ENCODE results near the gene GPC5. TPM values are rescaled to one million over a fixed set of nuclear protein-coding genes. Genes with fewer than 3 reads are reported as not detected.

Gene GPC5
- total and polyA plus RNA-seq, 2 donors (not counting 3 experiments of a cell fraction or from before 2014, with no cell fraction given): 0.59 to 0.97 TPM

- BruUV-seq (replicated peaks): no TSS peak
- intact Hi-C loops (cut with micrococcal nuclease): no loop called here
Measured at GRCh38 chr13:91776611-91777193, 378.3 kb downstream of the GPC5 start.

More at GRCh38 chr13:91776611-91777193, 378.3 kb downstream of the GPC5 start:
- DNase-seq (ENCODE audit: low read depth, low spot score): no peak
- no peak overlapping the region for H3K9ac ChIP-seq (replicated peaks; ENCODE audit: extremely low read depth, insufficient read depth, low read length)
- ChIA-PET POLR2A (no interaction called here), CTCF (no interaction called here)
- TF ChIP-seq POLR2A (IDR thresholded peaks at IDR 0.05; ENCODE audit: low read depth, low read length) (no peak), GATA2 (IDR thresholded peaks at IDR 0.05; ENCODE audit: insufficient read depth, insufficient read length, low read depth, low read length) (no peak), JUN (IDR thresholded peaks at IDR 0.05; ENCODE audit: borderline replicate concordance, insufficient read depth, insufficient read length, low read depth) (no peak), POLR2AphosphoS5 (IDR thresholded peaks at IDR 0.05; ENCODE audit: insufficient read depth, low read depth, low read length) (no peak), MYC (IDR thresholded peaks at IDR 0.05; ENCODE audit: low read depth, low read length) (no peak), MAX (IDR thresholded peaks at IDR 0.05; ENCODE audit: insufficient read depth, insufficient read length) (no peak), EZH2 (IDR thresholded peaks at IDR 0.05; ENCODE audit: borderline replicate concordance, low read depth, low read length, severe bottlenecking) (no peak), FOS (IDR thresholded peaks at IDR 0.05; ENCODE audit: borderline replicate concordance, insufficient read depth, low read length) (no peak)
- TF ChIP-seq, protein P1, sequence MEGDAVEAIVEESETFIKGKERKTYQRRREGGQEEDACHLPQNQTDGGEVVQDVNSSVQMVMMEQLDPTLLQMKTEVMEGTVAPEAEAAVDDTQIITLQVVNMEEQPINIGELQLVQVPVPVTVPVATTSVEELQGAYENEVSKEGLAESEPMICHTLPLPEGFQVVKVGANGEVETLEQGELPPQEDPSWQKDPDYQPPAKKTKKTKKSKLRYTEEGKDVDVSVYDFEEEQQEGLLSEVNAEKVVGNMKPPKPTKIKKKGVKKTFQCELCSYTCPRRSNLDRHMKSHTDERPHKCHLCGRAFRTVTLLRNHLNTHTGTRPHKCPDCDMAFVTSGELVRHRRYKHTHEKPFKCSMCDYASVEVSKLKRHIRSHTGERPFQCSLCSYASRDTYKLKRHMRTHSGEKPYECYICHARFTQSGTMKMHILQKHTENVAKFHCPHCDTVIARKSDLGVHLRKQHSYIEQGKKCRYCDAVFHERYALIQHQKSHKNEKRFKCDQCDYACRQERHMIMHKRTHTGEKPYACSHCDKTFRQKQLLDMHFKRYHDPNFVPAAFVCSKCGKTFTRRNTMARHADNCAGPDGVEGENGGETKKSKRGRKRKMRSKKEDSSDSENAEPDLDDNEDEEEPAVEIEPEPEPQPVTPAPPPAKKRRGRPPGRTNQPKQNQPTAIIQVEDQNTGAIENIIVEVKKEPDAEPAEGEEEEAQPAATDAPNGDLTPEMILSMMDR (IDR thresholded peaks at IDR 0.05; ENCODE audit: extremely low read depth in 1 of 2, insufficient read depth in 1 of 2, low read depth in 1 of 2, low read length in 2 of 2): no peak
- no peaks in the 10 kb centered on the region for H4K20me1 ChIP-seq (replicated peaks; ENCODE audit: control insufficient read depth, extremely low read depth, insufficient read depth, low read length)
- dilution Hi-C loops (cut with MboI; ENCODE audit: extremely low pct_ligation_motif_present, low sequenced_read_pairs): no loop called here
- no peaks in the 10 kb centered on the region for H3K79me2 ChIP-seq (ENCODE audit: control insufficient read depth, insufficient read depth, low read length)
- no peak overlapping the region for H2AFZ ChIP-seq (ENCODE audit: low read depth, low read length)
- no peaks in the 10 kb centered on the region for H3K4me1 ChIP-seq (ENCODE audit: control insufficient read depth, extremely low read depth, insufficient read depth, low read length)
- peaks cover 4% of the 10 kb centered on the region for H3K9me3 ChIP-seq (replicated peaks; ENCODE audit: control insufficient read depth, insufficient read depth, low read length)
- no peaks in the 10 kb centered on the region for H3K36me3 ChIP-seq (ENCODE audit: control insufficient read depth in 2 of 2, extremely low read depth in 1 of 2, insufficient read depth in 2 of 2, low read length in 2 of 2)
- no peak overlapping the region for H3K4me2 ChIP-seq (ENCODE audit: insufficient read depth, low read length)
- no peak overlapping the region for H3K27ac ChIP-seq (ENCODE audit: insufficient read depth, low read depth, low read length)
- no peaks in the 10 kb centered on the region for H3K27me3 ChIP-seq (ENCODE audit: control insufficient read depth in 2 of 2, insufficient read depth in 2 of 2, low read length in 2 of 2)
- no peak overlapping the region for H3K4me3 ChIP-seq (replicated peaks in 1 of 3; ENCODE audit: insufficient read depth in 1 of 3, low read depth in 1 of 3, low read length in 3 of 3)
- no peak for FAIRE-seq
- H3K9me1 ChIP-seq (replicated peaks; ENCODE audit: control insufficient read depth, extremely low read depth, insufficient read depth, low read length): no peaks in the 10 kb centered on the region

All from endothelial cell of umbilical vein (primary cell).